Retinal pigment epithelial cell (primary cell): Measurements from ENCODE around the gene CLDN10.

Experiments
- DNase-seq: peaks from one replicate; pipeline ENCODE4 v3.0.0-alpha.2; 2010; ENCODE audit warnings: low read depth
- H3K4me3 ChIP-seq: 2 replicates; pipeline ENCODE4 v1.5.1; 2011; ENCODE audit warnings: mild to moderate bottlenecking, low read length, control low read depth, moderate library complexity
- CTCF ChIP-seq: conservative IDR thresholded peaks from 2 replicates; pipeline ENCODE4 v1.5.1; 2011; ENCODE audit warnings: low read depth, low read length, control low read depth, inconsistent platforms

Gene CLDN10

GRCh38 chr13:95620825-95621498 is 68.4 kb downstream of the CLDN10 start:
- no peak overlapping the region for H3K4me3 ChIP-seq
- TF ChIP-seq CTCF = no peak
- no peak for DNase-seq

- no peak for DNase-seq
- no peak for TF ChIP-seq CTCF
- no peak overlapping the region for H3K4me3 ChIP-seq
Measured at GRCh38 chr13:95623141-95623540, 70.6 kb downstream of the CLDN10 start.

GRCh38 chr13:95624020-95624419 is 71.5 kb downstream of the CLDN10 start:
- TF ChIP-seq CTCF = peak; percentile 72
- DNase-seq = peak; percentile 8
- H3K4me3 ChIP-seq = no peak overlapping the region

GRCh38 chr13:95626768-95627167 is 74.2 kb downstream of the CLDN10 start:
- H3K4me3 ChIP-seq = no peak overlapping the region
- no peak for TF ChIP-seq CTCF
- no peak for DNase-seq

- no peak for DNase-seq
- no peak for TF ChIP-seq CTCF
- no peak overlapping the region for H3K4me3 ChIP-seq
Measured at GRCh38 chr13:95627590-95627989, 75.1 kb downstream of the CLDN10 start.

GRCh38 chr13:95628488-95628887 is 76.0 kb downstream of the CLDN10 start:
- no peak for DNase-seq
- TF ChIP-seq CTCF = no peak
- no peak overlapping the region for H3K4me3 ChIP-seq

GRCh38 chr13:95629071-95629470 is 76.6 kb downstream of the CLDN10 start:
- H3K4me3 ChIP-seq = no peak overlapping the region
- no peak for DNase-seq
- no peak for TF ChIP-seq CTCF
